ENCODE results near the gene NDRG3.

- TF ChIP-seq CTCF (conservative IDR thresholded peaks at IDR 0.05): no peak
- TF ChIP-seq EZH2 (IDR thresholded peaks at IDR 0.05; ENCODE audit: low read depth): no peak
These were observed 130.9 kb downstream of the NDRG3 start for GRCh38 chr20:36614781-36615557.

Data from PC-9 (cell line).